ENCODE results near the gene OTX2.
A peak's percentile ranks its signal among the peaks of the same experiment; 100 is the strongest.

The OTX2 gene

GRCh38 chr14:56760164-56760914 lies 49.9 kb downstream of the OTX2 start (continued):
- TF ChIP-seq ZNF280D (tag by site-specific recombination; IDR thresholded peaks at IDR 0.05) (no peak), YY2 (tag by site-specific recombination; IDR thresholded peaks at IDR 0.05) (no peak), KLF10 (tag by site-specific recombination; IDR thresholded peaks at IDR 0.05) (no peak), ZNF10 (tag by site-specific recombination; IDR thresholded peaks at IDR 0.05) (no peak), ZNF266 (tag by site-specific recombination; IDR thresholded peaks at IDR 0.05; ENCODE audit: low read depth) (no peak), HOXD13 (CRISPR knock-in tag; IDR thresholded peaks at IDR 0.05; ENCODE audit: borderline replicate concordance) (no peak), OSR2 (tag by site-specific recombination; IDR thresholded peaks at IDR 0.05) (no peak), ZNF501 (tag by site-specific recombination; IDR thresholded peaks at IDR 0.05) (no peak), ZSCAN18 (tag by site-specific recombination; IDR thresholded peaks at IDR 0.05) (no peak), ZNF211 (tag by site-specific recombination; IDR thresholded peaks at IDR 0.05; ENCODE audit: low read depth) (no peak), ZNF843 (tag by site-specific recombination; IDR thresholded peaks at IDR 0.05) (peak; percentile 50; the same call in 1 of the 2 replicates), ZXDB (tag by site-specific recombination; IDR thresholded peaks at IDR 0.05) (no peak), REST (tag by site-specific recombination; IDR thresholded peaks at IDR 0.05) (no peak), ZNF600 (tag by site-specific recombination; IDR thresholded peaks at IDR 0.05) (no peak), ZNF426 (tag by site-specific recombination; IDR thresholded peaks at IDR 0.05) (no peak), ZNF341 (tag by site-specific recombination; IDR thresholded peaks at IDR 0.05; ENCODE audit: low read depth) (no peak), BCL6B (tag by site-specific recombination; IDR thresholded peaks at IDR 0.05) (0 out of 2 replicates have a peak, but pooled peaks have one; percentile 12), ZNF664 (tag by site-specific recombination; IDR thresholded peaks at IDR 0.05) (no peak), PRDM10 (tag by site-specific recombination; IDR thresholded peaks at IDR 0.05) (no peak), ZNF214 (tag by site-specific recombination; IDR thresholded peaks at IDR 0.05; ENCODE audit: borderline replicate concordance) (no peak), SP7 (tag by site-specific recombination; IDR thresholded peaks at IDR 0.05) (peak; percentile 94), MYNN (tag by site-specific recombination; IDR thresholded peaks at IDR 0.05; ENCODE audit: borderline replicate concordance) (no peak), ZBTB44 (tag by site-specific recombination; IDR thresholded peaks at IDR 0.05) (peak; percentile 20; the same call in 1 of the 2 replicates), ZNF555 (tag by site-specific recombination; conservative IDR thresholded peaks at IDR 0.05) (no peak), ZNF837 (tag by site-specific recombination; IDR thresholded peaks at IDR 0.05) (no peak)

Data from HEK293 (cell line).